Fibroblast of the aortic adventitia (primary cell): ENCODE data around the gene ATP11A. TPM values are rescaled to one million over a fixed set of nuclear protein-coding genes. Genes with fewer than 3 reads are reported as not detected.
"Not testable (repeated sequence)": the region's sequence is repeated elsewhere in the genome, so short reads cannot be mapped to it uniquely, and the experiment has no call there.

Experiments
- DNase-seq: peaks from one replicate; pipeline ENCODE4 v3.0.0-alpha.2; 2010; ENCODE audit warnings: low read depth
- H3K4me3 ChIP-seq: 2 replicates; pipeline ENCODE4 v1.5.1; 2011; ENCODE audit warnings: low read depth, mild to moderate bottlenecking, control low read depth, low read length, moderate library complexity
- total RNA-seq: library from RNA; depleted of rRNA; stranded (reverse); fragments of >200 nt; gene quantifications from 2 replicates; pipeline ENCODE4 v1.2.3, GENCODE V29; 2012; ENCODE audit warnings: low replicate concordance
- TF ChIP-seq, protein P1 (sequence below): IDR thresholded peaks from 2 replicates; pipeline ENCODE4 v1.5.1; 2011; ENCODE audit warnings: mild to moderate bottlenecking, low read length, control low read depth, inconsistent platforms; ENCODE audit not compliant: insufficient read depth

ATP11A gene
- total RNA-seq, 1 donor: 8.9 TPM

DNA sequence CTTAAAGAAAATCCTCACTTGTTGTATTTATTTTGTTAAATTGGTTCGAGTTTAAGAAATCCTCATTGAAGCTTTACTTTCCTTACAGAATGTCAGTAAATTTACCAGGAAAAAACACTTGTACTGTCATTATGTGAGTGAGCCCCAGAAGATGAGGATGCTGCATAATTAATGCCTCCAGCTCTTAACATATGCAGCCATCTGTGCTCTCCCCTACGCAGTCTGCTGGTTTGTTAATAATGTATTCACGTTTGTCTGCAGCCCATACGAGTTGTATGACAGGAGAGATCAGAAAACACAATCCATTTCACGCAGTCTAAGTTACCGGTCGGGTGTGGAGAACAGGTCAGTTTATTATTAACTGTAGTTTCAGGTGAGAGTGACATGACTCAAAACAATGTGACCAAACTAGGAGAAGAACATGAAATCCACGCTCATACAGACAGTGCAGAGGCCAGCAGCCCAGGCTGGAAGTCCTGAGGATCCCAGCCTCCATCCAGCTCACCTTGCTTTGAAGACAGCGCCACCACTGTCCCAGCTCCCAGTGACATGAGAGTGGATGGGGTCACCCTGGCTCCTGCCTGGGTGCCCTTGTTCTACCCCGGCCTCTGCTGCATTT, 19.8 kb upstream of the ATP11A start:
- H3K4me3 ChIP-seq: no peak overlapping the region
- TF ChIP-seq, protein P1, sequence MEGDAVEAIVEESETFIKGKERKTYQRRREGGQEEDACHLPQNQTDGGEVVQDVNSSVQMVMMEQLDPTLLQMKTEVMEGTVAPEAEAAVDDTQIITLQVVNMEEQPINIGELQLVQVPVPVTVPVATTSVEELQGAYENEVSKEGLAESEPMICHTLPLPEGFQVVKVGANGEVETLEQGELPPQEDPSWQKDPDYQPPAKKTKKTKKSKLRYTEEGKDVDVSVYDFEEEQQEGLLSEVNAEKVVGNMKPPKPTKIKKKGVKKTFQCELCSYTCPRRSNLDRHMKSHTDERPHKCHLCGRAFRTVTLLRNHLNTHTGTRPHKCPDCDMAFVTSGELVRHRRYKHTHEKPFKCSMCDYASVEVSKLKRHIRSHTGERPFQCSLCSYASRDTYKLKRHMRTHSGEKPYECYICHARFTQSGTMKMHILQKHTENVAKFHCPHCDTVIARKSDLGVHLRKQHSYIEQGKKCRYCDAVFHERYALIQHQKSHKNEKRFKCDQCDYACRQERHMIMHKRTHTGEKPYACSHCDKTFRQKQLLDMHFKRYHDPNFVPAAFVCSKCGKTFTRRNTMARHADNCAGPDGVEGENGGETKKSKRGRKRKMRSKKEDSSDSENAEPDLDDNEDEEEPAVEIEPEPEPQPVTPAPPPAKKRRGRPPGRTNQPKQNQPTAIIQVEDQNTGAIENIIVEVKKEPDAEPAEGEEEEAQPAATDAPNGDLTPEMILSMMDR: no peak
- no peak for DNase-seq

DNA sequence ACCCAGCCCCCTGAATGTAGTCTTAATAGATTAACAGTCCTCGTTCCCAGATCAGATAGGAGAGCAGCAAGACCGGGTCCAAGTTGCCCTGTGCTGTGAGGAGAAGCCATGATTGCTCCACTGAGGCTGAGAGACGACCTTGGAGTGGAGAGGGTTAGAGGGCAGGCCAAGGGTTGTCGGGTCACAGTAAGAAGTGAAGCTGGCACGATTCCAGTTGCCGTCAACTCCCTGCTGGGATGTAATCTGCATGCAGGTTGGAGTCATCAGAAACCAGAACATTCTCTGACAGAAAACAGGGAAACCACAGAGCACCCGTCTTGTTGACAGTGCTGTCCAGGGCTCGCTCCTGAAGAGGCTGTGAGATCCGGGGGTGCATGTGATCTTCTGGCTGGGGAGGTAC, 19.0 kb upstream of the ATP11A start:
- TF ChIP-seq, protein P1: no peak
- no peak for DNase-seq
- no peak overlapping the region for H3K4me3 ChIP-seq

DNA sequence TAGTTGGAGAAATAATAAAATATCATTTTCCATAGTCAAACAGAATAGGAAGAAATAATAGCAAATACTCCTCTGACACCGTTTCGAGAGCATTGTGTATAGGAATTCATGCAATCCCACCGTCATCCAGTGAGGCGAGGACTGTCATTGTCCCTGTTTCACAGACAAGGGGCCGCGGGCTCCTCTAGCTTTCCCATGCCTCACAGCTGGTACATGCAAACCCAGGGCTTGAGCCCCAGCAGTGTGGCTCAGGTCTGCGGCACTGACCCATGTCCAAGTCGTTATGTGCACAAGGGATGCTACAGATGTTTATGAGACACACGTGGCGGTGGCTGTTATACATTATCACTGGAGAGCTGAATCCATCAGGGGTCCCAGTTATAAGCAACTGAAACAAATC, 18.5 kb upstream of the ATP11A start:
- no peak overlapping the region for H3K4me3 ChIP-seq
- TF ChIP-seq, protein P1: no peak
- no peak for DNase-seq

DNA sequence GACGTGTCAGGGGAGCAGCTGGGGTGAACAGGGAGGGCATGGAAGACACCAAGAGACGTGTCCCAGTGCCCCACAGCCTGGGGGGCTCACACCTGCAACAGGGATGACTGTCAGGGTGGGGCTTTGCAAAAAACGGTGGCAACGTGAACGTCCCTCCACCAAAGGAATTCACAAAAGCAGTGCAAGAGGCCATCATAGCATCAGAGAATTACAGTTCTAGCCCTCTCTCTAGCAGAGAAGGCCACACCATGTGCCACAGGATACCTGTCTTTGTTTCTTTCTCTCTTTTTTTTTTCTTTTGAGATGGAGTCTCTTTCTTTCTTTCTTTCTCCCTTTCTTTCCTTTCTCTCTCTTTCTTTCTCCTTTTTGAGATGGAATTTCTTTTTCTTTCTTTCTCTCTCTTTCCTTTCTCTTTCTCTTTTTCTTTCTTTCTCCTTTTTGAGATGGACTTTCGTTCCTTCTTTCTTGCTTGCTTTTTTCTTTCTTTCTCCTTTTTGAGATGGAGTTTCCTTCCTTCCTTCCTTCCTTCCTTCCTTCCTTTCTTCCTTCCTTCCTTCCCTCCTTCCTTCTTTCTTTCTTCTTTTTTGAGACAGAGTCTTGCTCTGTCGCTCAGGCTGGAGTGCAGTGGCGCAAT, 17.1 kb upstream of the ATP11A start:
- no peak overlapping the region for H3K4me3 ChIP-seq
- no peak for DNase-seq
- TF ChIP-seq, protein P1: no peak

DNA sequence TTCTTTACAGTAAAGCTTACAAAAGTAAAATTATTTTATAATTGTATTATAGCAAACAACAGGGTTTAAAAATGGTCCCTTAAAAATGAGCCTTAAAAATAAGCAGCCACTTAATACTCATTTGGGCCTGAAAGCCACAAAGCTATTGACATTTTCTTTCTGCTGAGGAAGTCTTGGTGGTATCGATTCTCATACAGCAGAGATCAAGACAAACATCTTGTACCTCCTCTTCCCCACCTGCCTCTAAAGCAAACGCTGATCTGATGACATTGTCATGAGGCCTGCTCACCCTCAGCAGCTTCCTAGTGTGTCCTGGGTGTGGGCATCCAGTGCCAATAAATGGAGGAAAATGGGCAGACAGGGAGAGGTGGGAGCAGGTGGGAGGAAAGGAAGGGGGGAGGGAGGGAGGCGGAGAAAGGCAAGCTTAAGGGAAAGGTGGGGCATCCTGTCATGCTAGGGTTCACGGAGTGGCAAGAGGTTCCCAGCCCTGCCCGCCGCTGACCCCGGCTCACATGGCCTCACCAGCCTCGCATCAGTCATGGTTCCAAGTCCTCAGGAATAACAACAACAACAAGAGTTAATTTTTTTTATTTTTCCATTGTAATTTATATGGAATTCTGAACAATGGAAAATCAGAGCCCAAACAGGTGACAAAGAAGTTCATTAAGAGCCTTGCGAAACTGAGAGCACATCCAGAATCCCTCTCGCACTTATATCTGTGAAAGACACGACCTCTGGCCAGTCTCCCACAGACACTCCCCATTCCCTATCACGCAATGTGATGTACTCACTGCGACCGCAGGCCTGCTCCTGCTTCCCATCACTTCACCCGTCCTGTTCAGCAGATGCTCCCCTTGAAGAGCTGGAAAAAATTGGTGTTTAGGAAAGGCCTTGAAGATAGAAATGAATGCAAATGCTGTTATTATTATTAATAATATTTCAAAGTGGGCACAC, 15.1 kb upstream of the ATP11A start:
- no peak overlapping the region for H3K4me3 ChIP-seq
- TF ChIP-seq, protein P1: no peak
- DNase-seq: no peak

DNA sequence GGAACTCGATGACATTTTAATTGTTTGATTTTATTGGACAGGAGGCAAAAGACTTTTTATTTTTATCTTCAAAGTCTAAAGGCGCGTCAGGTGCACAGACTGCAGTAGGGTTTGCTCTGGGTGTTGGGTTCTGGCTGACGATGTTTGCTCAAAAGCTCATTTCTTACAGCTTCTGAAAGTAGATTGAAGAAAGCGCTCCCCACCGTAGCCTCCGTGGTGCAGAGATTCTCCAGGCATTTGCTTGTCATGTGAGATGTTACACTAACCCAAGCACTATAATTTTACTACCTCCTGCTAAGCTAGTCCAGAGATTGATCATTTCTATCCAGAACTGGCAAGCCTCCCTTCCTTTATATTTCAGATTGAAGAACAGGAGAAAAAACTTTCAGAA, 14.5 kb upstream of the ATP11A start:
- TF ChIP-seq, protein P1: no peak
- DNase-seq: no peak
- no peak overlapping the region for H3K4me3 ChIP-seq

DNA sequence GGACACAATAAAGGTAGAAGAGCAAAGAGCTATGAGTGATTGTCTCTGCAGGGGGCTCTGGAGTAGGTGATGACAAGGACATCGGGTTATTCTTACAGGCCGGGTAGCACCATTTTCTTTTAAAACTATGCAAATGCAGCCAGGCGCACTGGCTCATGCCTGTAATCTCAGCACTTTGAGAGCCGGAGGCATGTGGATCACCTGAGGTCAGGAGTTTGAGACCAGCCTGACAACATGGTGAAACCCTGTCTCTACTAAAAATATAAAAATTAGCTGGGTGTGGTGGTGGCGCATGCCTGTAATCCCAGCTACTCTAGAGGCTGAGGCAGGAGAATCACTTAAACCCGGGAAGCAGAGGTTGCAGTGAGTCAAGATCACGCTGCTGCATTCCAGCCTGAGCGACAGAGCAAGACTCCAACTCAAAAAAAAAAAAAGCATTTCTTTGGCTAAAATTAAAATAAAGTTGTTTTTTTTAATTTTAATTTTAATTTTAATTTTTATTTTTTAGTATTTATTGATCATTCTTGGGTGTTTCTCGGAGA, 12.3 kb upstream of the ATP11A start:
- H3K4me3 ChIP-seq, DNase-seq: not testable (repeated sequence)
